Nephron (organoid): ENCODE results near the gene DNAH3.

Source experiments
- H3K27ac Mint-ChIP-seq, 3 experiments: 2 replicates each; pipeline ENCODE4 v1.8.0; 2020; ENCODE audit warnings: mixed read lengths in 3 of 3, mild to moderate bottlenecking in 2 of 3, moderate library complexity in 1 of 3
- H3K27me3 Mint-ChIP-seq: 2 replicates; pipeline ENCODE4 v1.8.0; 2021; ENCODE audit warnings: low read depth, mild to moderate bottlenecking, moderate library complexity, mixed read lengths
- H3K36me3 Mint-ChIP-seq: 2 replicates; pipeline ENCODE4 v1.8.0; 2020; ENCODE audit warnings: low read depth, mixed read lengths
- H3K4me1 Mint-ChIP-seq: 2 replicates; pipeline ENCODE4 v1.8.0; 2020; ENCODE audit warnings: mixed read lengths
- H3K4me3 Mint-ChIP-seq, 3 experiments: 2 replicates each; pipeline ENCODE4 v1.8.0; 2020; ENCODE audit warnings: mild to moderate bottlenecking in 3 of 3, mixed read lengths in 3 of 3, moderate library complexity in 2 of 3
- H3K9me3 Mint-ChIP-seq: 2 replicates; pipeline ENCODE4 v1.8.0; 2020; ENCODE audit warnings: mixed read lengths
- TF ChIP-seq, protein P1 (sequence below), 3 experiments: fragments of 200-600 bp; sonication (generic); IDR thresholded peaks; one replicate each; pipeline ENCODE4 v1.5.0; 2021; ENCODE audit warnings: antibody characterized with exemption in 3 of 3; ENCODE audit not compliant: unreplicated experiment in 3 of 3

The DNAH3 gene

DNA sequence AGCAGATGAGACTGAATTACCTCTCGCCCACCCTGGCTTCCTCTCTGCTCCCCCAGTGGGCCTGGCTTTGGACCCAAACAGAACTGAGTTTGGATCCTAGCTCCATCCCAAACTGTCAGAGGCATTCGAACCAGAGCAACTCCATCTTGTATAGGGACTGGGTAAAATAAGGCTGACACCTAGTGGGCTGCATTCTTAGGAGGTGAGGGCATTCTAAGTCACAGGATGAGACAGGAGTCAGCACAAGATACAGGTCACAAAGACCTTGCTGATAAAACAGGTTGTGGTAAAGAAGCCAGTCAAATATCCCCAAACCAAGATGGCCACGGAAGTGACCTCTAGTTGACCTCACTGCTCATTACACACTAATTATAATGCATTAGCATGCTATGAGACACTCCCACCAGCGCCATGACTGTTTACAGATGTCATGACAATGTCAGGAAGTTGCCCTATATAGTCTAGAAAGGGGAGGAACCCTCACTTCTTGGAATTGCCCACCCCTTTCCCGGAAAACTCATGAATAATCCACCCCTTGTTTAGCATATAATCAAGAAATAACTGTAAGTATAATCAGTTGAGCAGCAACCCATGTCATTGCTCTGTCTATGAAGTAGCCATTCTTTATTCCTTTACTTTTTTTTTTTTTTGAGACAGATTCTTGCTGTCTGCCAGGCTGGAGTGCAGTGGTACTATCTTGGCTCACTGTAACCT, 205.6 kb downstream of the DNAH3 start:
- no peak overlapping the region for H3K27ac Mint-ChIP-seq
- H3K36me3 Mint-ChIP-seq = no peaks in the 10 kb centered on the region
- TF ChIP-seq, protein P1, sequence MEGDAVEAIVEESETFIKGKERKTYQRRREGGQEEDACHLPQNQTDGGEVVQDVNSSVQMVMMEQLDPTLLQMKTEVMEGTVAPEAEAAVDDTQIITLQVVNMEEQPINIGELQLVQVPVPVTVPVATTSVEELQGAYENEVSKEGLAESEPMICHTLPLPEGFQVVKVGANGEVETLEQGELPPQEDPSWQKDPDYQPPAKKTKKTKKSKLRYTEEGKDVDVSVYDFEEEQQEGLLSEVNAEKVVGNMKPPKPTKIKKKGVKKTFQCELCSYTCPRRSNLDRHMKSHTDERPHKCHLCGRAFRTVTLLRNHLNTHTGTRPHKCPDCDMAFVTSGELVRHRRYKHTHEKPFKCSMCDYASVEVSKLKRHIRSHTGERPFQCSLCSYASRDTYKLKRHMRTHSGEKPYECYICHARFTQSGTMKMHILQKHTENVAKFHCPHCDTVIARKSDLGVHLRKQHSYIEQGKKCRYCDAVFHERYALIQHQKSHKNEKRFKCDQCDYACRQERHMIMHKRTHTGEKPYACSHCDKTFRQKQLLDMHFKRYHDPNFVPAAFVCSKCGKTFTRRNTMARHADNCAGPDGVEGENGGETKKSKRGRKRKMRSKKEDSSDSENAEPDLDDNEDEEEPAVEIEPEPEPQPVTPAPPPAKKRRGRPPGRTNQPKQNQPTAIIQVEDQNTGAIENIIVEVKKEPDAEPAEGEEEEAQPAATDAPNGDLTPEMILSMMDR (IDR thresholded peaks at IDR 0.05; ENCODE audit: unreplicated experiment in 3 of 3) = no peak
- no peaks in the 10 kb centered on the region for H3K27me3 Mint-ChIP-seq
- no peak overlapping the region for H3K4me3 Mint-ChIP-seq
- H3K4me1 Mint-ChIP-seq = no peaks in the 10 kb centered on the region
- H3K9me3 Mint-ChIP-seq = no peaks in the 10 kb centered on the region

DNA sequence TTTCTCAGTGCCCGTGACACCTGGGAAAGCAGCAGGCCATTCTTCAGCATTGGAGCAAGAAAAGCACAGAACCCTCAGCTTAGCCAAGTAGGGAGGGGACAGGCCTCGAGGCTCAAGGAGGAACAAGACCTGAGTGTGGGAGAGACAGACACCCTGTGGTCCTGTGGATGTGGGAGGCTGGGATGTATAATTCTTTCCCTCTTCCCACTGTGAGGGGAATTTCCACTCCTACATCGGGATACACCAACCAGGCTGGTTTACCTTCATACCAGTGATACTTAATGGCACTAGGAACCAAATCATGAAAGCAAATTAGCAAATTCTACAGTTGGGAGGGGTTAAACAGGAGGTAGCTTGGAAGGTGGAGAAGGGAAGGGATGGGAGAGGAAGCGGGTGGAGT, 208.4 kb downstream of the DNAH3 start:
- Mint-ChIP-seq H3K36me3 (no peaks in the 10 kb centered on the region), H3K4me3 (no peak overlapping the region), H3K27ac (peak overlapping the region in 1 of 3 experiments; percentile 65), H3K4me1 (no peaks in the 10 kb centered on the region), H3K27me3 (no peaks in the 10 kb centered on the region), H3K9me3 (no peaks in the 10 kb centered on the region)
- TF ChIP-seq, protein P1 (IDR thresholded peaks at IDR 0.05; ENCODE audit: unreplicated experiment in 3 of 3) = no peak

DNA sequence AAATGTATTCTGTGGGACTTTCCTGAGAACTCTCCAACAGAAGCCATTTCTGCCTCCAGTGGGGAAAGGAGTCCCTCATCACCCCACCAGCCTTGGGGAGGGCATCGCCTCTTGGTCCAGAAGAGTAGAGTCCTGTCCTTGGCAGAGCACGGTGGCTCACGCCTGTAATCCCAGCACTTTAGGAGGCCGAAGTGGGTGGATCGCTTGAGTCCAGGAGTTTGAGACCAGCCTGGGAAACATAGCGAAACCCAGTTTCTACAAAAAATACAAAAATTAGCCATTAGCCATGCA, 209.1 kb downstream of the DNAH3 start:
- Mint-ChIP-seq H3K4me1 (no peaks in the 10 kb centered on the region), H3K27ac (no peak overlapping the region)

DNA sequence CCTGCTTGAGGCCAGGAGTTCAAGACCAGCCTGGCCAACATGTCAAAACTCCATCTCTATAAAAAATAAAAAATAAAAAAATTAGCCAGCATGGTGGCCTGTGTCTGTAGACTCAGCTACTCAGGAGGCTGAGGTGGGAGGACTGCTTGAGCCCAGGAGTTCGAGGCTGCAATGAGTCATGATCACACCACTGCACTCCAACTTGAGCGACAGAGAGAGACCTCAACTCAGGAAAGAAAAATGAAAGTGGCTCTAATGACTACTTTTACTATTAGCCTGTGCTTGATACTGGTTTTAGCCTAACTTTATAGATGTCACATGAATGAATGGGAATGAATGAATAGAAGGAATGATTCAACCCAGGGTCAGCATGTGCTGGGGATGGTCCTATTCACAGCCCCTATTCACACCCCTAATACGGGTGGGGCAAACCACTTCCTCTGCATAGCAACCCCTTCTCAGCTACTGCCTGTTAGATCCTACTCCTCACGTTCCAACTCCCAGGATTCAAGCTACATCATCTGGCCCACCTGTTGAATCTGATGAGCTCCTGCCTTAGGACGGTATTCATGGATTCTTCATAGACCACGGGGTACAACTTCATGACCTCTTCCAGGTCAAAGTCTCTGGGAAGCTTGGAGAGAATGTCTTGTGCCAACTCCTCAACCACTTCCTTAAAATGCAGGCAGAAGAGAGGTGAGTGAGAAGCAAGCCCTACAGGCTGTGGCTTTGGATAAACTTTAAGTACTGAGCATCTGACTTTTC, 209.6 kb downstream of the DNAH3 start:
- no peaks in the 10 kb centered on the region for H3K27me3 Mint-ChIP-seq
- no peaks in the 10 kb centered on the region for H3K9me3 Mint-ChIP-seq
- no peak overlapping the region for H3K27ac Mint-ChIP-seq
- no peaks in the 10 kb centered on the region for H3K4me1 Mint-ChIP-seq
- TF ChIP-seq, protein P1 (IDR thresholded peaks at IDR 0.05; ENCODE audit: unreplicated experiment in 3 of 3) = no peak
- H3K4me3 Mint-ChIP-seq = no peak overlapping the region
- no peaks in the 10 kb centered on the region for H3K36me3 Mint-ChIP-seq

More for the DNA sequence above, 209.1 kb downstream of the DNAH3 start:
- TF ChIP-seq, protein P1 (IDR thresholded peaks at IDR 0.05; ENCODE audit: unreplicated experiment in 3 of 3) = no peak
- H3K27me3 Mint-ChIP-seq = no peaks in the 10 kb centered on the region
- H3K4me3 Mint-ChIP-seq = no peak overlapping the region
- H3K36me3 Mint-ChIP-seq = no peaks in the 10 kb centered on the region
- H3K9me3 Mint-ChIP-seq = no peaks in the 10 kb centered on the region

DNA sequence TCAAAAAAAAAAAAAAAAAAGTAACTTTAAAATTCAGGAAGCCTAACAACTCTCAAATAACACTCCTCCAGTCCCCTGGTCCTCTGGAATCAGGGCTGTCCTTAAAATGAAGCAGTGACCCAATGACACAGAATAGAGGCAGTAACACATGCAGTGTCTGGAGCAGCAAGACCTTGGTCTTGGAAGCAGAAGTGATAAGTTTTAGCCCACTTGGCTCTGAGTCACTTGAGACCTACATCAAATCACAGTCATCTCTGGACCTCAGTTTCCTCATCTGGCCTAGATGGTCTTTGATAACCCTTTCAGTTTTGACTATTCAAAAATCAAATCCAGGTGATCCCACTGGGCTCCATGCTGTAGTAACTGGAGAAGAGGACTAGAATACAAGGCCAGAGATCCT, 211.0 kb downstream of the DNAH3 start:
- TF ChIP-seq, protein P1 (IDR thresholded peaks at IDR 0.05; ENCODE audit: unreplicated experiment in 3 of 3) = no peak
- Mint-ChIP-seq H3K27ac (no peak overlapping the region), H3K27me3 (no peaks in the 10 kb centered on the region), H3K36me3 (no peaks in the 10 kb centered on the region), H3K4me3 (no peak overlapping the region), H3K4me1 (no peaks in the 10 kb centered on the region), H3K9me3 (no peaks in the 10 kb centered on the region)

DNA sequence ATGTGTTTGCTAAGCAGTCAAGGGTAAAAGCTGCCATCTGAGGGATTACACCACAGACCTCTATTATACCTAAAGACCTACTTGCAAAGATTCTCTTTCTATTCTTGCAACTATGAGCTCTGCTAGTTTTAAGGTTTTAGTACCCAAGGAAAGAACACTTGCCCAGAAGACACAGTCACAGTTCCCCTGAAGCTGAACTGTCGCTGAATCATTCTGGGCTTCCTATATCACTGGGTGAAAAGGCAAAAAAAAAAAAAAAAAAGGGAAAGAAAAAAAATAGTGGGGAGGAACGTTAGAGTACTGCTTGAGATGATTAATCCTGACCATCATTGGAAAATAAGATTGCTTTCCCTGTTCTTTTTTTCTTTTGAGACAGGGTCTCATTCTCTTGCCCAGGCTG, 212.2 kb downstream of the DNAH3 start:
- TF ChIP-seq, protein P1 (IDR thresholded peaks at IDR 0.05; ENCODE audit: unreplicated experiment in 3 of 3) = no peak
- no peaks in the 10 kb centered on the region for H3K9me3 Mint-ChIP-seq
- no peak overlapping the region for H3K4me3 Mint-ChIP-seq
- H3K36me3 Mint-ChIP-seq = no peaks in the 10 kb centered on the region
- no peaks in the 10 kb centered on the region for H3K27me3 Mint-ChIP-seq
- no peak overlapping the region for H3K27ac Mint-ChIP-seq
- H3K4me1 Mint-ChIP-seq = no peaks in the 10 kb centered on the region
